HEK293 (cell line): ENCODE measurements around the gene CYTIP.

Source experiments
- CTCF ChIA-PET: fragments of 350-600 bp; formaldehyde crosslinking; extraction: SDS; loops from one replicate; lab custom pipeline; 2021; ENCODE audit warnings: antibody characterized with exemption; lab: Yijun Ruan, JAX
- POLR2A ChIA-PET: fragments of 300-600 bp; formaldehyde crosslinking; extraction: SDS; loops from one replicate; lab custom pipeline; 2020; ENCODE audit warnings: antibody characterized with exemption, inconsistent platforms; lab: Yijun Ruan, JAX
- H3K27ac ChIP-seq: fragments of 200-500 bp; sonication (Bioruptor generic); 2 replicates; pipeline ENCODE4 v1.5.1; 2014; ENCODE audit warnings: low read depth, low read length, control low read depth, inconsistent platforms; ENCODE audit errors: extremely low read depth
- H3K36me3 ChIP-seq, 2 experiments: fragments of 200-500 bp in 1 of 2; sonication (Bioruptor generic) in 1 of 2; 1 replicate in 1 of 2; 2 replicates in 1 of 2; pipeline ENCODE4 v1.5.1; 2014 to 2017; ENCODE audit warnings: inconsistent platforms in 2 of 2, low read length in 2 of 2; ENCODE audit not compliant: control insufficient read depth in 2 of 2, insufficient read depth in 1 of 2
- H3K4me1 ChIP-seq: fragments of 200-500 bp; sonication (Bioruptor generic); 2 replicates; pipeline ENCODE4 v1.5.1; 2014; ENCODE audit warnings: mild to moderate bottlenecking, low read length, inconsistent platforms; ENCODE audit not compliant: control insufficient read depth, insufficient read depth
- H3K4me3 ChIP-seq: 2 replicates; pipeline ENCODE4 v1.5.1; 2011; ENCODE audit warnings: low read depth, mild to moderate bottlenecking, control low read depth, low read length, moderate library complexity
- H3K9me3 ChIP-seq: fragments of 200-500 bp; sonication (Bioruptor generic); 2 replicates; pipeline ENCODE4 v1.5.1; 2014; ENCODE audit warnings: low read depth, low read length, inconsistent platforms; ENCODE audit not compliant: control insufficient read depth, insufficient read depth
- BCL11A ChIP-seq: fragments of 450-650 bp; formaldehyde crosslinking; IDR thresholded peaks from 2 replicates; pipeline ENCODE4 v1.5.1; 2016; ENCODE audit warnings: low read depth, missing biosample characterization, missing genetic modification characterization
- GFI1B ChIP-seq: fragments of 450-650 bp; formaldehyde crosslinking; IDR thresholded peaks from 2 replicates; pipeline ENCODE4 v1.5.1; 2016; ENCODE audit warnings: missing biosample characterization, missing genetic modification characterization
- GLI2 ChIP-seq: fragments of 450-650 bp; formaldehyde crosslinking; IDR thresholded peaks from 2 replicates; pipeline ENCODE4; 2017; ENCODE audit warnings: missing biosample characterization, missing genetic modification characterization, low read depth, borderline replicate concordance
- KLF16 ChIP-seq: fragments of 450-650 bp; formaldehyde crosslinking; IDR thresholded peaks from 2 replicates; pipeline ENCODE4 v1.5.1; 2017; ENCODE audit warnings: missing biosample characterization, missing genetic modification characterization
- KLF7 ChIP-seq: fragments of 450-650 bp; formaldehyde crosslinking; IDR thresholded peaks from 2 replicates; pipeline ENCODE4 v1.5.1; 2016; ENCODE audit warnings: missing biosample characterization, missing genetic modification characterization, borderline replicate concordance
- MEIS1 ChIP-seq: sonication (generic); formaldehyde crosslinking; IDR thresholded peaks from 2 replicates; pipeline ENCODE4 v1.8.1; 2022; ENCODE audit warnings: missing genetic modification reagents, mild to moderate bottlenecking, borderline replicate concordance
- MYNN ChIP-seq: fragments of 450-650 bp; formaldehyde crosslinking; IDR thresholded peaks from 2 replicates; pipeline ENCODE4 v1.5.1; 2016; ENCODE audit warnings: missing biosample characterization, missing genetic modification characterization, borderline replicate concordance
- OVOL3 ChIP-seq: fragments of 450-650 bp; formaldehyde crosslinking; IDR thresholded peaks from 2 replicates; pipeline ENCODE4 v1.5.1; 2016; ENCODE audit warnings: missing biosample characterization, missing genetic modification characterization
- PRDM1 ChIP-seq: fragments of 450-650 bp; formaldehyde crosslinking; IDR thresholded peaks from 2 replicates; pipeline ENCODE4; 2016; ENCODE audit warnings: missing biosample characterization, missing genetic modification characterization
- TRIM28 ChIP-seq: IDR thresholded peaks from 2 replicates; pipeline ENCODE4 v1.6.1; 2011; ENCODE audit warnings: low read length, control low read depth, borderline replicate concordance
- WT1 ChIP-seq: fragments of 450-650 bp; formaldehyde crosslinking; IDR thresholded peaks from 2 replicates; pipeline ENCODE4 v1.5.1; 2016; ENCODE audit warnings: missing biosample characterization, missing genetic modification characterization
- YY1 ChIP-seq: fragments of 450-650 bp; formaldehyde crosslinking; IDR thresholded peaks from 2 replicates; pipeline ENCODE4 v1.5.1; 2018; ENCODE audit warnings: missing biosample characterization, missing genetic modification characterization
- ZBTB17 ChIP-seq: fragments of 450-650 bp; formaldehyde crosslinking; IDR thresholded peaks from 2 replicates; pipeline ENCODE4 v1.5.1; 2016; ENCODE audit warnings: missing biosample characterization, missing genetic modification characterization
- ZBTB21 ChIP-seq: fragments of 450-650 bp; formaldehyde crosslinking; IDR thresholded peaks from 2 replicates; pipeline ENCODE4 v1.5.1; 2017; ENCODE audit warnings: missing biosample characterization, missing genetic modification characterization
- ZFP37 ChIP-seq: fragments of 450-650 bp; formaldehyde crosslinking; IDR thresholded peaks from 2 replicates; pipeline ENCODE4 v1.5.1; 2016; ENCODE audit warnings: missing biosample characterization, missing genetic modification characterization
- ZNF146 ChIP-seq: fragments of 450-650 bp; formaldehyde crosslinking; IDR thresholded peaks from 2 replicates; pipeline ENCODE4 v1.5.1; 2016; ENCODE audit warnings: missing biosample characterization, missing genetic modification characterization
- ZNF174 ChIP-seq: fragments of 450-650 bp; formaldehyde crosslinking; IDR thresholded peaks from 2 replicates; pipeline ENCODE4 v1.5.0; 2017; ENCODE audit warnings: missing biosample characterization, mild to moderate bottlenecking, missing genetic modification characterization
- ZNF184 ChIP-seq: fragments of 450-650 bp; IDR thresholded peaks from 2 replicates; pipeline ENCODE4 v1.5.1; 2018; ENCODE audit warnings: missing biosample characterization, mild to moderate bottlenecking, missing genetic modification characterization
- ZNF19 ChIP-seq: fragments of 450-650 bp; formaldehyde crosslinking; IDR thresholded peaks from 2 replicates; pipeline ENCODE4; 2016; ENCODE audit warnings: missing biosample characterization, missing genetic modification characterization, low read depth
- ZNF2 ChIP-seq: fragments of 450-650 bp; formaldehyde crosslinking; IDR thresholded peaks from 2 replicates; pipeline ENCODE4 v1.5.1; 2016; ENCODE audit warnings: missing biosample characterization, missing genetic modification characterization
- ZNF223 ChIP-seq: fragments of 450-650 bp; formaldehyde crosslinking; IDR thresholded peaks from 2 replicates; pipeline ENCODE4 v1.5.1; 2016; ENCODE audit warnings: missing biosample characterization, missing genetic modification characterization
- ZNF239 ChIP-seq: fragments of 450-650 bp; formaldehyde crosslinking; IDR thresholded peaks from 2 replicates; pipeline ENCODE4 v1.5.1; 2016; ENCODE audit warnings: missing biosample characterization, missing genetic modification characterization
- ZNF350 ChIP-seq: fragments of 450-650 bp; formaldehyde crosslinking; IDR thresholded peaks from 2 replicates; pipeline ENCODE4 v1.5.0; 2017; ENCODE audit warnings: missing biosample characterization, mild to moderate bottlenecking, missing genetic modification characterization
- ZNF37A ChIP-seq: fragments of 450-650 bp; IDR thresholded peaks from 2 replicates; pipeline ENCODE4 v1.5.1; 2018; ENCODE audit warnings: missing biosample characterization, missing genetic modification characterization
- ZNF423 ChIP-seq: fragments of 450-650 bp; formaldehyde crosslinking; IDR thresholded peaks from 2 replicates; pipeline ENCODE4 v1.5.1; 2016; ENCODE audit warnings: missing biosample characterization, missing genetic modification characterization
- ZNF529 ChIP-seq: fragments of 450-650 bp; formaldehyde crosslinking; IDR thresholded peaks from 2 replicates; pipeline ENCODE4 v1.5.1; 2017; ENCODE audit warnings: missing genetic modification characterization, missing biosample characterization; ENCODE audit not compliant: insufficient replicate concordance
- ZNF548 ChIP-seq: fragments of 450-650 bp; formaldehyde crosslinking; IDR thresholded peaks from 2 replicates; pipeline ENCODE4 v1.5.1; 2016; ENCODE audit warnings: missing biosample characterization, missing genetic modification characterization
- ZNF555 ChIP-seq: fragments of 450-650 bp; formaldehyde crosslinking; conservative IDR thresholded peaks from 2 replicates; pipeline ENCODE4 v1.5.1; 2017; ENCODE audit warnings: missing biosample characterization, mild to moderate bottlenecking, missing genetic modification characterization, inconsistent platforms
- ZNF626 ChIP-seq: fragments of 450-650 bp; sonication (Bioruptor Pico); formaldehyde crosslinking; IDR thresholded peaks from 2 replicates; pipeline ENCODE4 v1.5.1; 2018; ENCODE audit warnings: missing biosample characterization, missing genetic modification characterization, inconsistent platforms
- ZNF707 ChIP-seq: fragments of 450-650 bp; formaldehyde crosslinking; IDR thresholded peaks from 2 replicates; pipeline ENCODE4 v1.5.1; 2016; ENCODE audit warnings: missing biosample characterization, missing genetic modification characterization
- ZNF747 ChIP-seq: fragments of 450-650 bp; formaldehyde crosslinking; IDR thresholded peaks from 2 replicates; pipeline ENCODE4 v1.5.1; 2016; ENCODE audit warnings: missing biosample characterization, missing genetic modification characterization
- ZSCAN23 ChIP-seq: fragments of 450-650 bp; formaldehyde crosslinking; IDR thresholded peaks from 2 replicates; pipeline ENCODE4 v1.5.1; 2016; ENCODE audit warnings: missing biosample characterization, missing genetic modification characterization
- ZSCAN30 ChIP-seq: fragments of 450-650 bp; IDR thresholded peaks from 2 replicates; pipeline ENCODE4 v1.5.1; 2018; ENCODE audit warnings: missing biosample characterization, mild to moderate bottlenecking, missing genetic modification characterization, moderate library complexity
- TF ChIP-seq, protein P1 (sequence below): fragments of 450-650 bp; IDR thresholded peaks from 2 replicates; pipeline ENCODE4 v1.5.1; 2018; ENCODE audit warnings: missing biosample characterization, mild to moderate bottlenecking, missing genetic modification characterization
- TF ChIP-seq, protein P2 (sequence below): fragments of 450-650 bp; formaldehyde crosslinking; IDR thresholded peaks from 2 replicates; pipeline ENCODE4 v1.5.1; 2017; ENCODE audit warnings: missing biosample characterization, missing genetic modification characterization

CYTIP gene

DNA sequence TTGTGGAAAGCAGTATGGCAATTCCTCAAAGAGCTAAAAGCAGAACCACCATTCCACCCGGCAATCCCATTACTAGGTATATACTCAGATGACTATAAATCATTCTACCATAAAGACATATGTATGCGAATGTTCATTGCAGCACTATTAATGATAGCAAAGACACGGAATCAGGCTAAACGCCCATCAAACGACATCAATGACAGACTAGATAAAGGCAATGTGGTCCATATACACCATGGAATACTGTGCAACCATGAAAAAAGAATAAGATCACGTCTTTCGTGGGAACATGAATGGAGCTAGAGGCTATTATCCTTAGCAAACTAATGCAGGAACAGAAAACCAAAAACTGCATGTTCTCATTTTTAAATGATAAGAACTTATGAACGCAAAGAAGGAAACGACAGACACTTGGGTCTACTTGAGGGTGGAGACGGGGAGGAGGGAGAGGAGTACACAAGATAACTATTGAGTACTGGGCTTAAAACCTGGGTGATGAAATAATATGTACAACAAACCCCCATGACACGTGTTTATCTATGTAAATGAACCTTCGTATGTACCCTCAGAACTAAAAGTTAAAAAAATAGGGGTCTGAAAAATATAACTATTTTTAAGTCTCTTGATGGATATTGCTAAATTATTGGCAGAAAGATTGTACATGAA lies 32.0 kb upstream of the CYTIP start (continued):
- no peak for TF ChIP-seq ZBTB21 (tag by site-specific recombination)
- TF ChIP-seq ZNF2 (tag by site-specific recombination), result no peak
- TF ChIP-seq ZSCAN30, result no peak
- no peak for TF ChIP-seq ZNF423 (tag by site-specific recombination)

DNA sequence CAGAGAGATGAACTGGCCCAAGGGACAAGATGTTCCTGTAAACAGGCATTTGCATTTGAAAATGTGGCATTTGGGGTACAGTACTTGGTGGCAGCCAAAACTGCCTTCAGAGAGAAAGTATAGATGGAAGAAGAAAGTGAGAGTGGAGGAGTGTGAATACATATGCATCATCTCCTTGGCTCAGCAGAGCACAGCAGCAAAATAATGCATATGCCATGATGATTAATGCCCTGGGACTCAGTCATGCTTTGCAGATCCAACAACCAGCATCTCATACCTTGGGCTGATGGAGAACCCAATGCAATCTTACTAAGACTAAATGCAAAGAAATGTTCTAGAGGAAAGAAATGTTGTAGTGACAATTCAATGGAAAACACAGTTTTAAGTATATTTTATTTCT lies 29.7 kb upstream of the CYTIP start:
- Histone ChIP-seq H3K4me1 (no peaks in the 10 kb centered on the region), H3K4me3 (no peak overlapping the region), H3K9me3 (no peaks in the 10 kb centered on the region), H3K36me3 (no peaks in the 10 kb centered on the region), H3K27ac (no peak overlapping the region)
- TF ChIP-seq TRIM28 (no peak), ZNF707 (tag by site-specific recombination) (no peak), OVOL3 (tag by site-specific recombination) (no peak), ZNF223 (tag by site-specific recombination) (no peak), MYNN (tag by site-specific recombination) (no peak), KLF16 (no peak), ZBTB17 (tag by site-specific recombination) (no peak), ZNF548 (tag by site-specific recombination) (no peak), KLF7 (tag by site-specific recombination) (no peak), ZNF239 (tag by site-specific recombination) (no peak), ZNF2 (tag by site-specific recombination) (no peak), BCL11A (tag by site-specific recombination) (no peak), ZNF529 (no peak), WT1 (tag by site-specific recombination) (no peak), ZNF146 (tag by site-specific recombination) (no peak), ZNF350 (tag by site-specific recombination) (no peak), ZNF747 (tag by site-specific recombination) (no peak), PRDM1 (tag by site-specific recombination) (no peak), ZNF174 (tag by site-specific recombination) (no peak)
- TF ChIP-seq, protein P1, sequence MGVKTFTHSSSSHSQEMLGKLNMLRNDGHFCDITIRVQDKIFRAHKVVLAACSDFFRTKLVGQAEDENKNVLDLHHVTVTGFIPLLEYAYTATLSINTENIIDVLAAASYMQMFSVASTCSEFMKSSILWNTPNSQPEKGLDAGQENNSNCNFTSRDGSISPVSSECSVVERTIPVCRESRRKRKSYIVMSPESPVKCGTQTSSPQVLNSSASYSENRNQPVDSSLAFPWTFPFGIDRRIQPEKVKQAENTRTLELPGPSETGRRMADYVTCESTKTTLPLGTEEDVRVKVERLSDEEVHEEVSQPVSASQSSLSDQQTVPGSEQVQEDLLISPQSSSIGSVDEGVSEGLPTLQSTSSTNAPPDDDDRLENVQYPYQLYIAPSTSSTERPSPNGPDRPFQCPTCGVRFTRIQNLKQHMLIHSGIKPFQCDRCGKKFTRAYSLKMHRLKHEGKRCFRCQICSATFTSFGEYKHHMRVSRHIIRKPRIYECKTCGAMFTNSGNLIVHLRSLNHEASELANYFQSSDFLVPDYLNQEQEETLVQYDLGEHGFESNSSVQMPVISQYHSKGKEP, result no peak
- POLR2A ChIA-PET, result no interaction called here
- CTCF ChIA-PET, result no interaction called here

DNA sequence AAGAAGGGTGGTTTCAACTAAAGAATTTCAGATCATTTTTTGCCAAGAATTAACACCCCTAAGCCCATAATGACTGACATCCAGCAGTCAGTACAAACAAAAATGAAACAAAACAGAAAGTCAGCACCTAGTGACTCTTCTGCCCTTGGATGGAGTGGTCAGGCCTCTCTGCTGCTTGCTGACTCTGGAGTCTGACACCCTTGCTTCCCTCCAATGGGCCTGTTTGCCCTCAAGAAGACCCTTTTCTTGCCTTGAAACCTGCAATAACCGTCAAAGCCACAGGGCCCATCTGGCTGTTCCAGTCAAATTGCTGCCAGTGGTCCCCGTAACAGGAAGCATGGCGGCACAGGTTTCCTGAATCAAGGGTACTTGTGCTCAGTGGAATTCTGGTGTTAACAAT lies 27.2 kb upstream of the CYTIP start:
- H3K9me3 ChIP-seq, result no peaks in the 10 kb centered on the region
- ChIA-PET CTCF (interaction anchor here (0.7 kb wide), 1 partner anchor 522 kb away, joined by 3 read pairs; no protein-coding TSS in a partner anchor), POLR2A (no interaction called here)
- TF ChIP-seq MEIS1 (CRISPR knock-in tag) (no peak), ZNF19 (tag by site-specific recombination) (no peak), ZNF555 (tag by site-specific recombination) (no peak), GFI1B (tag by site-specific recombination) (no peak), ZNF626 (tag by site-specific recombination) (no peak), ZSCAN23 (tag by site-specific recombination) (no peak), YY1 (tag by site-specific recombination) (no peak), ZNF37A (tag by site-specific recombination) (no peak), ZFP37 (tag by site-specific recombination) (no peak), GLI2 (tag by site-specific recombination) (no peak), ZNF184 (tag by site-specific recombination) (no peak)
- TF ChIP-seq, protein P2, sequence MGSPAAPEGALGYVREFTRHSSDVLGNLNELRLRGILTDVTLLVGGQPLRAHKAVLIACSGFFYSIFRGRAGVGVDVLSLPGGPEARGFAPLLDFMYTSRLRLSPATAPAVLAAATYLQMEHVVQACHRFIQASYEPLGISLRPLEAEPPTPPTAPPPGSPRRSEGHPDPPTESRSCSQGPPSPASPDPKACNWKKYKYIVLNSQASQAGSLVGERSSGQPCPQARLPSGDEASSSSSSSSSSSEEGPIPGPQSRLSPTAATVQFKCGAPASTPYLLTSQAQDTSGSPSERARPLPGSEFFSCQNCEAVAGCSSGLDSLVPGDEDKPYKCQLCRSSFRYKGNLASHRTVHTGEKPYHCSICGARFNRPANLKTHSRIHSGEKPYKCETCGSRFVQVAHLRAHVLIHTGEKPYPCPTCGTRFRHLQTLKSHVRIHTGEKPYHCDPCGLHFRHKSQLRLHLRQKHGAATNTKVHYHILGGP (tag by site-specific recombination), result no peak
- H3K36me3 ChIP-seq, result no peaks in the 10 kb centered on the region
- H3K27ac ChIP-seq, result no peak overlapping the region
- H3K4me1 ChIP-seq, result no peaks in the 10 kb centered on the region
- no peak overlapping the region for H3K4me3 ChIP-seq
